Thyroid gland (tissue), 4 donors: ENCODE data around the gene SIPA1L3.

Experiments
- POLR2A ChIP-seq, 2 donors: fragments of 450-650 bp; IDR thresholded peaks; one replicate each; pipeline ENCODE4 v1.6.1; 2017; ENCODE audit warnings: antibody characterized with exemption in 2 of 2, mild to moderate bottlenecking in 2 of 2, moderate library complexity in 1 of 2
- TF ChIP-seq, protein P1 (sequence below), 6 experiments: fragments of 200-600 bp in 3 of 6; fragments of 450-650 bp in 3 of 6; sonication (generic) in 3 of 6; IDR thresholded peaks; one replicate each; pipeline ENCODE4 v1.5.1; 2016 to 2019; ENCODE audit warnings: antibody characterized with exemption in 6 of 6, mild to moderate bottlenecking in 2 of 6, inconsistent platforms in 1 of 6, moderate library complexity in 1 of 6

DNA sequence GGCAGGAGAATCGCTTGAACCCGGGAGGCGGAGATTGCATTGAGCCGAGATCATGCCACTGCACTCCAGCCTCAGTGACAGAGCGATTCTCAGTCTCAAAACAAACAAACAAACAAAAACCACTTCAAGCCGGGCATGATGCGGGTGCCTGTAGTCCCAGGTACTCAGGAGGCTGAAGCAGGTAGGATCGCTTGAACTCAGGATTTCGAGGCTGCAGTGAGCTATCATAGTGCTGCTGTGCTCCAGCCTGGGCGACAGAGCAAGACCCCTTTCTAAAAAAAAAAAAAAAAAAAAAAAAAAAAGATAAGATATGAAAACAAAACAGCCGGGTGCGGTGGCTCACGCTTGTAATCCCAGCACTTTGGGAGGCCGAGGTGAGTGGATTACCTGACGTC, 336.3 kb downstream of the SIPA1L3 start:
- TF ChIP-seq, protein P1, sequence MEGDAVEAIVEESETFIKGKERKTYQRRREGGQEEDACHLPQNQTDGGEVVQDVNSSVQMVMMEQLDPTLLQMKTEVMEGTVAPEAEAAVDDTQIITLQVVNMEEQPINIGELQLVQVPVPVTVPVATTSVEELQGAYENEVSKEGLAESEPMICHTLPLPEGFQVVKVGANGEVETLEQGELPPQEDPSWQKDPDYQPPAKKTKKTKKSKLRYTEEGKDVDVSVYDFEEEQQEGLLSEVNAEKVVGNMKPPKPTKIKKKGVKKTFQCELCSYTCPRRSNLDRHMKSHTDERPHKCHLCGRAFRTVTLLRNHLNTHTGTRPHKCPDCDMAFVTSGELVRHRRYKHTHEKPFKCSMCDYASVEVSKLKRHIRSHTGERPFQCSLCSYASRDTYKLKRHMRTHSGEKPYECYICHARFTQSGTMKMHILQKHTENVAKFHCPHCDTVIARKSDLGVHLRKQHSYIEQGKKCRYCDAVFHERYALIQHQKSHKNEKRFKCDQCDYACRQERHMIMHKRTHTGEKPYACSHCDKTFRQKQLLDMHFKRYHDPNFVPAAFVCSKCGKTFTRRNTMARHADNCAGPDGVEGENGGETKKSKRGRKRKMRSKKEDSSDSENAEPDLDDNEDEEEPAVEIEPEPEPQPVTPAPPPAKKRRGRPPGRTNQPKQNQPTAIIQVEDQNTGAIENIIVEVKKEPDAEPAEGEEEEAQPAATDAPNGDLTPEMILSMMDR (IDR thresholded peaks at IDR 0.05), result no peak
- TF ChIP-seq POLR2A (IDR thresholded peaks at IDR 0.05), result no peak
